GM21390 (cell line): Measurements from ENCODE around the gene ZBTB16.

ENCODE experiments used
- ATAC-seq: cut with Tn5 transposase; IDR thresholded peaks from one replicate; pipeline ENCODE4 v1.9.1; 2021; ENCODE audit not compliant: unreplicated experiment

The ZBTB16 gene

DNA sequence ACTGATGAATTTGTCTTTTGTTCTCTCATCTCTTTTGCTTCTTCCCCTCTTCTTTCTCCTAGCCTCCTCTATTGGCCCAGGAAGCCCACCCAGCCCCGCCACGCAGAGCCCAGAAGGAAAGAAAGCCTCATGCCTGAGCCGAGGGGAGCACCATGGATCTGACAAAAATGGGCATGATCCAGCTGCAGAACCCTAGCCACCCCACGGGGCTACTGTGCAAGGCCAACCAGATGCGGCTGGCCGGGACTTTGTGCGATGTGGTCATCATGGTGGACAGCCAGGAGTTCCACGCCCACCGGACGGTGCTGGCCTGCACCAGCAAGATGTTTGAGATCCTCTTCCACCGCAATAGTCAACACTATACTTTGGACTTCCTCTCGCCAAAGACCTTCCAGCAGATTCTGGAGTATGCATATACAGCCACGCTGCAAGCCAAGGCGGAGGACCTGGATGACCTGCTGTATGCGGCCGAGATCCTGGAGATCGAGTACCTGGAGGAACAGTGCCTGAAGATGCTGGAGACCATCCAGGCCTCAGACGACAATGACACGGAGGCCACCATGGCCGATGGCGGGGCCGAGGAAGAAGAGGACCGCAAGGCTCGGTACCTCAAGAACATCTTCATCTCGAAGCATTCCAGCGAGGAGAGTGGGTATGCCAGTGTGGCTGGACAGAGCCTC lies 3.8 kb downstream of the ZBTB16 start:
- ATAC-seq, result no peak

DNA sequence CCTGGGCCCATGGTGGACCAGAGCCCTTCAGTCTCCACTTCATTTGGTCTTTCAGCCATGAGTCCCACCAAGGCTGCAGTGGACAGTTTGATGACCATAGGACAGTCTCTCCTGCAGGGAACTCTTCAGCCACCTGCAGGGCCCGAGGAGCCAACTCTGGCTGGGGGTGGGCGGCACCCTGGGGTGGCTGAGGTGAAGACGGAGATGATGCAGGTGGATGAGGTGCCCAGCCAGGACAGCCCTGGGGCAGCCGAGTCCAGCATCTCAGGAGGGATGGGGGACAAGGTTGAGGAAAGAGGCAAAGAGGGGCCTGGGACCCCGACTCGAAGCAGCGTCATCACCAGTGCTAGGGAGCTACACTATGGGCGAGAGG lies 4.3 kb downstream of the ZBTB16 start:
- ATAC-seq, result no peak

DNA sequence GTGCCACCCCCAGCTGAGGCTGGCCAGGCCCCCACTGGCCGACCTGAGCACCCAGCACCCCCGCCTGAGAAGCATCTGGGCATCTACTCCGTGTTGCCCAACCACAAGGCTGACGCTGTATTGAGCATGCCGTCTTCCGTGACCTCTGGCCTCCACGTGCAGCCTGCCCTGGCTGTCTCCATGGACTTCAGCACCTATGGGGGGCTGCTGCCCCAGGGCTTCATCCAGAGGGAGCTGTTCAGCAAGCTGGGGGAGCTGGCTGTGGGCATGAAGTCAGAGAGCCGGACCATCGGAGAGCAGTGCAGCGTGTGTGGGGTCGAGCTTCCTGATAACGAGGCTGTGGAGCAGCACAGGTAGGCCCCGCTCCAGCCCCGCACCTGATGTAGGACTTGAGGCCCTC lies 4.7 kb downstream of the ZBTB16 start:
- ATAC-seq, result no peak

DNA sequence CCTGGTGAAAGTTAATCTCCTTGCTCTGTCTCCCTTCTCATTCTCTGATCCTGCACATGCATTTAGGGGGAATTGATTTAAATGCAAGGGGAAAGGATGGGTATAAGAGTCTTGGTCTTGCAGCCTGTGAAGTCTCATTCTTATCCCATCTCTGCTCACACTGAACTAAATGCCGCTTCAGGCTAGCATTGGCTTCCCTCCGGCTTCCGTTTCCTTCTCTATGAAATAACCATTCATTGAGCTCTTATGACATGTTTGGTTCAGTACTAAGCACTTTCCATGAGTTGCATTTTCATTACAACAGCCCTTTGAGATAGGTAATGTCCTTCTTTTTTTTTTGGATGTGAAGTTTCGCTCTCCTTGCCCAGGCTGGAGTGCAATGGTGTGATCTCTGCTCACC lies 5.6 kb downstream of the ZBTB16 start:
- no peak for ATAC-seq

DNA sequence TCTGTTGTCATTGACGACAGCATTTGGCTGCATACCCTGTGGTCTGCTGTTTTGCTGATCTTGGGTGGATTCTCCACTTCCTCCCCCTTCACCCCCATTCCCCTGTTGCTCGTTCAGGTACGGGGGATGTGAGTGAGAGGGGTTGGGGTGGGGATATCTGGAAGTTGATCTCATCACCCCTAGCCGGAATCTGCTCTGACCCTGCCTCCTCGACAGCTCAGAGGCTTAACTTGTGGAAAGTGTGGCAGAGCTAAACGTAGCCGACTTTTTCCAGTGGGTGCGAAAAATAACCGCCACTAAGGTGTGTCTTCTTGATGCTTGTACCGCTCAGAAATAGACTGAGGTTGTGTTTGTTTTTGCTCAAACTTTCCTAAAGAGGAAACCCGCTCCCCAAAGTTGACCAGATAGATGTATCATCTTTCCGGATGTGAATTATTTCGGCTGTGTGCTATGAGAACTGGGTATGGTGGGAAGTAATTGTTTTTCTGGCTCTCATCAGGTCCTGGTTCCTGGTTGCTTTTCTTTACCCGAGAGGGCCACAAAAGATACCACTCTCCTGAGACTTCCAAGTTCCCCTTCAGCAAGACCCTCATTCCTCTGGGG lies 6.6 kb downstream of the ZBTB16 start:
- no peak for ATAC-seq

DNA sequence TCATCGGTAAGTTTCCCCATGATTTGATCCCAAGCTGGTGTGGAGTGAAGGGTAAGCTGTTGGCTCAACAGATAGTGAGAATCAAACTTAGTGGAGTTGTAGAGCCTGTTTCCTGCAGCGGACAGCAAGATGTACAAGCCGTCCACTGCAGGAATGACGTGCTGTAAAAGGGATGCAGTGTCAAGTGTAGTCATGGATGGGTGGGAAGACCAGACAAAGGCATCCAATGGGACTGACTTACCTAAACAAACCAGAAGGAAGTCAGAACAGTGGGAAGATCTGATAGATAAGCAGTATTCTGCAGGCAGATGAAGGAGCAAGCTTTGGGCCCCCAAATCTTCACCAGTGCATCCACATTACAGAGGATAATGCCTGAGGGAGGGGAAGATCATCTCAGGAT lies 8.8 kb downstream of the ZBTB16 start:
- no peak for ATAC-seq

DNA sequence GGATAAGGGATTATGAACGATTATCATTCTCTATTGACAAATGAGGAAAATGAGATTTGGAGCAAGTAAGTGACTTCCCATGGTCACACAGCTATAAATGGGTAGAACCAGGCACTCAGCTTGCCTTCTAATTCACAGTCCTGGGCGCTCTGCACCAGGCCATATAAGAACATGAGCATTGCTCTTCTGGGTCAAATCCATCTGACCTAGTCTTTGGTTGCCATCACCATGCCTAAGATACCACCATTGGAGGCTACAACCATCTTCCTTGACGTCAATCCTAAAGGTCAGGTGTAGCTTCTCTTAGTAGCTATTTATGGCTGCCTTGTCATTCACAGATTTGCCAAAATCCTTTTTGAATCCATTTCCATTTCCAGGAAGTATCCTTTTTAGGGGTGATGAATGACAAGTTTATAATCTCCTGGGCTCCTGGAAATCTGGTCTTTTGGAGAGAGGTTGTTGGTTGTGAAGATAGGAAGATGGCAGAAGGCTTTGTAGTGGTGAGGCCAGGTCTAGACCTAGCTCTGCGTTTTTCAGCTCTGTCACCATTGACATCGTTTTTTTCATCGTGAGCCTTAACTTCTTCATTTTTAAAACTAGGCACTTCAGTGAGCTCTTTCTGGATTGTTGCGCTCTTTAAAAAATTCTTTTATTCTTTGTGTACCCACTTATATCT lies 11.1 kb downstream of the ZBTB16 start:
- no peak for ATAC-seq

DNA sequence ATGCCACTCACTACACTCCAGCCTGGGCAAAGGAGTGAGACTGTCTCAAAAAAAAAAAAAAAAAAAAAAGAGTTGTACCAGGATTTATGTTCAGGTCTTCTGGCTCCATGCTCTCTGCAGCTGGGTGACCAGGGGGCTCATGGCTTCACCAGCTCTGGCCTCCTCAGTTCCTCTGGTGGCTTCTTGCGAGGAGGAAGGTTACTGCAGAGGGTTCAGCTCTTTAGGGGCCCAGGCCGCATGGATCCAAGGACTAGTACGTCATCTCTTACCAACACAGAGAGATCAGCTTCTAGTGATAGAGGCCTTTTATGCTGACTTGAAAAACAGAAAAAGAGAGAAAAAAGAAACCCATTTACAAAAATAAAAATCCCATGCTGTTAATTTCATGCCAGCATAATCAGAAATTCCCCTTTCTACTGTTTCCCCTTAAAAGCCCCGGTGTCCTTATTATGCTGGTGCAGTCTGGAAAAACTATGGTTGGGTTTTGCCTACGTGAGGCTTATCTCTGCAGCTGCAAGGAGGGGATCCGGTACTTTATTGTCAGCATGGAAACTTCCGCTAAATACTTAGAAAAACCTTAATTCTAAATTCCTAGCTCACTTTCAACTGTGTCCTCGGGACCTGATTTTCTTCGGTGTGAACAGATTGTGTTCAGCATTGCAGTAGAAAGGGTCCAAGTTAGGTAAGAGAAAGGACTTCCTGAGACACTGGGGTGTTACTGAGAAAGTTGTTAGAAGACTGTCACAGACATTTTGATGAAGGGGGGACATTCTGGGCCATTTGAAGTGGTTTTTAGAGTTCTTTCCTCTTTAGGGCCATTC lies 13.7 kb downstream of the ZBTB16 start:
- ATAC-seq, result no peak

DNA sequence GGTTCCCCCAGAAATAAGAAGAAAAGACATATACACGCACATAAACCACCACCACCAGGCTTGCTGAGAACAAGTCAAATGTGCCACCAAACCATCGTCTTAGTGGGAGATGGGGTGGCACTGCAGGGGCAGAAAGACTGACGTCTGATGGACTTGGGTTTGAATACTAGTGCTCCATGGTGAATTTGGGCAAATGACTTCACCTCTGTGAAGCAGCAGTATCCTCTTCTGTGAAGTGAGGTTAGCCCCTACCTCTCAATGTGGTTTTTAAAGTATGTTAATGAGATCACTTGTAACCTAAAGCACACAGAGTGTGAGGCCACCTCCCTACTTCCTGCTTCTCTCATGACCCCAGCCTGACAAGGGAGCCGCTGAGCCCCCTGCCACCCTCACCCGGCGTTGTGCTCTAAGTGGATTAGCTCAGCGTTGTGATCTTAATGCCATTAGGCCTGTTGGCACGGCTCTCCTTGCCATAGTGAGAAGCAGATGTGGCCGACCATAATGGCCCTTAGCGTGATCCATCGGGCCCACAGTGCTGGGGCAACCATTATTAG lies 14.4 kb downstream of the ZBTB16 start:
- no peak for ATAC-seq

DNA sequence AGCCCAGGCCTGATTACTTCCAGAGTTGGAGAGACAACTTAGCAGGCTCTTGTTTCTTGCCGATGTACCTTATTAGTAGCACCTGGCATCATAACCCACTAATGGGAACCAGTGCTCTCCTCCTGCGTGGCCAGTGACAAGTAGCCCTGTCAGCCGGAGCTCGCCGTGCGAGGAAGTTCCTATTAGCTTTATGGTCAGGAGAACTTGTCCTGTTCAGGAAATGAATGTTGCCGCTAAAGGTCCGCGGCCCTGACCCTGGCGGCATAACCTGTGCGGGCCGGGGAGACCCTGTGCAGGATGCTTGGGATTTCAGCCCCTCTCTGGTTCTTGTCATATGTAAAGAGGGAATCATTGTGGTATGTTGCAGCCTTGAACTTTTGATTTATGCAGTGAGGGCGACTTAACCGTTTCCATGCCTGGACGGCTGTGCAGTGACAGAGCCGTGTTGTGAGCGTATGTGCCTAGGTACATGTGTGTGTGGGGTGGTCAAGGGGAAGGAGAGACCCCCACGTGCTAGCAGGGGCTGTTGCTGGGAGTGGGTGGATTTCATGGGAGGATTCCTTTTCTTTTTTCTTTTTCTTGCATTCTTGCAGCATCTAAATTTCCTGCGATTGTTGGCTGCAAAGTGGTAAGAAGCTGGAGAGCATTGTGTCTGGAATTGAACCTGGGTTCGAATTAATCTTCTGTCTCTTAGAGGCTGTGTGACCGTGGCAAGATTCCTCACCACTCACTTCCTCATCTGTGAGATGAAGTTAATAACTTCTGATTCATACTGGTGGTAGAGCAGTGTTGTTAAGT lies 15.2 kb downstream of the ZBTB16 start:
- no peak for ATAC-seq

DNA sequence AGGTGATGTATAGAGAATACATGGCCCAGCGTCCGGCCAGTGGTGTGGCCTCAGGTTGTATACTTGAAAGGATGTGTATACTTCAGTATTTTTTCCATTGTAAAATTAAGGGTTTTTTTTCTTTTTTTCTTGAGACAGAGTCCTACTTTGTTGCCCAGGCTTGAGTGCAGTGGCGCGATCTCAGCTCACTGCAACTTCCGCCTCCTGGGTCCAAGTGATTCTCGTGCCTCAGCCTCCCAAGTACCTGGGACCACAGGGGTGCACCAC lies 15.8 kb downstream of the ZBTB16 start:
- no peak for ATAC-seq

DNA sequence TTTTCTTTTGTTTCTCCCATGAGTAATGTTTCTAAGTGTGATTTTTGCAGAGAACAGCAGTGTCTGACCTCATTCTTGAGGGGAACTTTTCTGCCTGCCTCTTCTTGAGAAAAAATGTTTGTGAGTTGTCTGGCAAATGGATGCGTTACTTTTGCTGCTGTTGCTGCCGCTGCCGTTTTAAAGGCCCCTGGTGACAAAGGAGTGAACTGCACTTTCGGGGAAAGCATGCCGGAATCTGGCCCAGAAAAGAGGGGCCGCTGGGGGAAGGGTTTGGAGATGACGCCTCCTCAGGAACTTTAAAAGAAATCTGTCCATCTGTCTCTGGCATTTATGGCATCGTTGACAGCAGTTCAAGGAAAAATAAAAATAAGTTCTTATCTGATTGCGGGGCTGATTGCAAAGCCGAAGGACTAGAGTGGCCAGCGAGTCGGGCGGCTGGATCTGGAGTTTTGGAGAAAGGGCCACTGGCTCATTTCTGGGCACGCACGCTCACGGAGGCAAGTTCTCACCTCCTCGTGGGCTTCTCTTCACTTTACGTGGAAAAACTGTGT lies 16.5 kb downstream of the ZBTB16 start:
- ATAC-seq, result no peak

DNA sequence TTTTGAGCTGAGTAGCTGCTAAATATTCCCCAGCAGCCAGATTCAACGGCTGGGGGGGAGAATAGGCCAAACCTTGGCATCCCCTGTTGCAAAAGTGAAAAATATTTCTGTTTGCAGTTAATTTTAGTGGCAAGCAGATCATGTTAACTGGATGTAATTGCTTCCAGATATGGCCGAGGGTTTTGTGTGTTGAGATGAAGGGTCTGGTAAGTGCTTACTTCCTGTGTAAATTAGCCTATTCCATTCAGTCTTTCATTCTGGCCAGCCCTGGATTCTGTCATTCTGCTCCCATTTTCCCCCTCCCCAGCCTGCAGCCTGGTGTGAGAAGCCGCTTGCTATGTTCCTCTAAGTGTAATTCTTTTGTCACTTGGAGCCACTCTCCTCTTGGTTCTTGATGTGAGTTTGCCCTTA lies 17.4 kb downstream of the ZBTB16 start:
- ATAC-seq, result no peak

DNA sequence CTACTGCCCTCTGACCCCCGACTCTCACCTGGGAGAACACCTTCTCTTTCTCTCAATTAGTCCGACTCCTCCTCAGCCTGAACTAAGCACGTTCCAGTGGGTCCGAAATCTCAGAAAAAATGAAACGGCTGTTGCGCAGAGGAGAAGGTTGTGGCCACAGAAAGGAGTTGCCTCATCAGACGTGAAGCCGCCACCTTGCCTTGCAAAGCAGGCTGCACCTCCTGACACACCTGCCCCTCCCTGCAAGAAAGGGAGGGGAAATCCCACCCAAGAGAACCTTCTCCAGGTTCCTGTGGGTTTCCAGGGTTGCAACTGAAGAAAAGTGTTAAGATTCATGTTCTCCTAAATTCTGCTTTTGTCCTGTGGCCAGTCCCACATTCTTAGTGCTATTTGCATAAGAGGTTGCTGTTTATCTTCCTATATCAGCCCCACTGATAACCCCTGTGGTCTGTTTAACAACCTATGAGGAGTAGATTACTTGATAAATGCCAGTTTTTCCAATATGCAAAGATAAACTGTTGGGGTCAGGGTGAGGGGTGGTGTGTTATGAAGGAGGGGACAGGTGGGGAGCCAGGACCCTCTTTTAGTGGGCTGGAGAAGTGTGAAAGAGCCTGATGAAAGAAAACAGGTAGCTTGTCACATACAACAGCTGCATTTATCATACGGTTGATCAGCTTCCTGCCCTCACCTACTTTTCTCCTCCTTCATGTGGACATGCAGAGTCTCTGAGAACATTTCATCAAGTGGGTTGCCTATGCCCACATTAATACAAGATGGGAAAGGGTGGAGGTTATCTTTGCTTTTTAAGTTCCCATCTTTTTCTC lies 18.2 kb downstream of the ZBTB16 start:
- ATAC-seq, result no peak

DNA sequence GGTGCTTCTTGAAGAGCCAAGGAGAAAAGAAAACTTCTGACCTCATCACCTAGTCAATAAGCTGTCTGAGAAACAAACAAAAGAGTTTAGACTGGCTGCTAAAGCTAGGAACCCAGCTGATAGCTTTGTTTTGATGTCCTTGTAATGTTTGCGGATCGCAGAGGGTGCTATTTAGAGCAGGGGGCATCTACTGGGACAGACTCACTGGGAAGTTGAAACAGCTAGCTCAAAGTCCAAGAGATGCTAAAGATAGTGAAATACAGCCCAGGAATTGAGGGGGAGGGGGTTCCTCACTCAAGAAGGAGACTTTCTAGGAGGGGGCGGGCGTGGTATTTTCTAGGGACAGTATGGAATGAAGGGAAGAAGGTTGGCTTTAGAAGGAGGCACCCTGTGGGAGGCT lies 18.9 kb downstream of the ZBTB16 start:
- no peak for ATAC-seq

DNA sequence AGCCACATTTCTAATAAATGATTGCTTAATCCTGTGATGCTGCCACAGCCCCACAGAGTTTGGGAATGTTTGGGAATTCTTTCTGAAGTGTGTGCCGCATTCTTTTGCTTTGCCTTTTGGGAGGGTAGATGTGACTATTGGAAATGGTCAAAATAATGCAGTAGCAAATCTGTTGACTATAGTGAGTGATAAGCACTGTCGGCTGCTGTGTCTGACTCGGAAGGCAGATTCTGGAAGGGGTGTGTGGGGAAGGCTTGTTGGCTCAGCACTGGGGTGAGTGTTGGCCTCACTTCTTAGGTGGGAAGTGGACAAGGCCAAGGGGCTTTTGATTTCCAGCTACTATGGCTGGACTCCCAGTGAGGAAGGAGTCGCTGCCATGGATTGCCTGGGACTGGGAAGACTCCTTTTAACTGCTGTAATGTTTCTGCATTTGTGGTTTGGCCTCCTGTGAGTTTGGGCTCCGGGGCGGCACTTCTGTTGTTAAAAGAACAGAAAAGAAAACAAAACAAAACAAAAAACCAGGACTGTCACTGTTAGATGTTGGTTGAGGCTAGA lies 20.1 kb downstream of the ZBTB16 start:
- ATAC-seq, result no peak

DNA sequence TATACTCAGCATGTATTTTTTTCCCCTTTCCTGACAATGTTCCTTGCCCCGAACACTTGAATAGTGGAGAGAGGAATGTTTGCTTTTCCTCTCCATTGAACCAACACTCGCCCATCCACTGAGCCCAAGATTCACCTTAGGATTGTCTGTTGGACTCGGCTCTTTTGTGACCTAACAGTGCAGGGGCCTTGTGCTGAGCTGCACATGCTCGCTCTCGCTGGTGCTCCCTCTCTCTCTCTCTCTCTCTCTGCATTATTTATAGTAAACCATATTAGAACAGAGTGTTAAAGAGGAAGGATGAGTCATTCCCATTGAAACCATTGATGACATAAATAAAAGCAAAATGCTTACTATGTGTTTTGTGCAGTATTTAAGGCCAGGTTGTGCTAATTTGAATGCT lies 20.7 kb downstream of the ZBTB16 start:
- ATAC-seq, result no peak

DNA sequence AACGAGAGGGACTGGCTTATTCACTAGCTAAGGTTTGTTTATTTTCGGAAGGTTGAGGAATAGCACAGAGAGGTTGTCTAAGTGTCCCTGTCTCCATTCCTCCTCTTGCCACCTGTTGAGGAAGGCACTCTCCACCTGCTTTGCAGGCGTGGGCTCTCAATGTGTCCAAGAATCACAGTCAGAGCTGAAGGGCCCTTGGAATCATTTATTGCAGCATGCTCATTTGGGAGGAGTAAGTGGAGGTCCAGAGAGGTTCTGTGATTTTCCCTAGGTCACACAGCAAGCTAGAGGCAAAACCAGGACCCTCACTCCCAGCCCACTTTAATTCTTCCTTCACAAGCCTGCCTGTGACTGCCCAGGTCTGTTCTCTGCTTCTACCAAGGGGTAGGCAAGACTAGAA lies 21.3 kb downstream of the ZBTB16 start:
- no peak for ATAC-seq

DNA sequence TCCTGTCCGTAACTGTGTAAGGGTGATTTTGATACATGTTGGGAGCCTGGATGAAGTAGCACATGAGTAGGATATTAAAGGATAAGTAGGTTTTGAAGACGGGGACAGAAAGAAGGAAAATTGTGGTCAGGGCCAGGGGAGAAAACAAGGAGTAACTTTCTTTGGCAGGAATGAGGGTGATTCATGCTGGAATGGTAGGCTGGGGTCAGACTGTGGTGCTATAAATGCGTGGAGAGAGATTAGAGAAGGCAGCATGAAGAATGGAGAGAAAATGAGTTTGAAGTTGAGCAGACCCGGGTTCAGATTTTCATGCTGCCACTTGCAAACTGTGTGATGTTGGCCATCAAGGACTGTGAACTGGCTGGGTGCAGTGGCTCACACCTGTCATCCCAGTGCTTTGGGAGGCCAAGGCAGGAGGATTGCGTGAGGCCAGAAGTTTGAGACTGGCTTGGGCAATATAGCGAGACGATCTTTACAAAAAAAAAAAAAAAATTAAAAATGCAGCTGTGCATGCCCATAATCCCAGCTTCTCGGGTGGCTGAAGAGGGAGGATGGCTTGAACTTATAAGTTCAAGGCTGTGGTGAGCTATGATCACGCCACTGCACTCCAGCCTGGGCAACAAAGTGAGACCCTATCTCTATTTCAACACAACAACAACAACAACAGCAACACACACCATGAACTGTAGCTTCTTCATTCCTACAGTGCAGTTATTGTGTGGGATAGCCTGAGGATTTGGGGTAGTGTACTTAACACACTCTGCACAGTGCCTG lies 22.3 kb downstream of the ZBTB16 start:
- no peak for ATAC-seq
